Ramos (cell line): ENCODE results near the gene TMPRSS11D.

Source experiments
- in situ Hi-C: fragments of 300-500 bp; cut with MboI; formaldehyde crosslinking; loops from one replicate; pipeline ENCODE4 v1.14.3; 2022; ENCODE audit warnings: low sequenced_read_pairs; ENCODE audit not compliant: unreplicated experiment

TMPRSS11D gene

GRCh38 chr4:67883902-67884301 is at the start of gene TMPRSS11D:
TMPRSS11D (minus strand) TSS chr4:67884002; CDS start chr4:67883933, 69 bp downstream.
- in situ Hi-C loops = no loop called here

- in situ Hi-C loops = no loop called here
Observed at GRCh38 chr4:67933038-67933437, 49.2 kb upstream of the TMPRSS11D start.

GRCh38 chr4:67931256-67931655 is 47.5 kb upstream of the TMPRSS11D start:
- in situ Hi-C loops = no loop called here

GRCh38 chr4:67929426-67929825 is 45.6 kb upstream of the TMPRSS11D start:
- in situ Hi-C loops = no loop called here

- in situ Hi-C loops = no loop called here
Observed at GRCh38 chr4:67928546-67928945, 44.7 kb upstream of the TMPRSS11D start.

GRCh38 chr4:67927251-67927650 is 43.4 kb upstream of the TMPRSS11D start:
- in situ Hi-C loops = no loop called here

- in situ Hi-C loops = no loop called here
Observed at GRCh38 chr4:67926485-67926884, 42.7 kb upstream of the TMPRSS11D start.

- in situ Hi-C loops = no loop called here
Observed at GRCh38 chr4:67922697-67923096, 38.9 kb upstream of the TMPRSS11D start.

GRCh38 chr4:67918428-67918827 is 34.6 kb upstream of the TMPRSS11D start:
- in situ Hi-C loops = no loop called here

GRCh38 chr4:67915400-67915966 is 31.7 kb upstream of the TMPRSS11D start:
- in situ Hi-C loops = no loop called here

- in situ Hi-C loops = no loop called here
Observed at GRCh38 chr4:67912080-67912479, 28.3 kb upstream of the TMPRSS11D start.

- in situ Hi-C loops = no loop called here
Observed at GRCh38 chr4:67911638-67912037, 27.8 kb upstream of the TMPRSS11D start.

- in situ Hi-C loops = no loop called here
Observed at GRCh38 chr4:67911141-67911540, 27.3 kb upstream of the TMPRSS11D start.

- in situ Hi-C loops = no loop called here
Observed at GRCh38 chr4:67910585-67910905, 26.7 kb upstream of the TMPRSS11D start.

- in situ Hi-C loops = loop anchor here (10.0 kb wide), 1 partner anchor 355 kb away; the partner anchor contains the start of gene STAP1
Observed at GRCh38 chr4:67909905-67910584, 26.2 kb upstream of the TMPRSS11D start.

GRCh38 chr4:67907650-67908049 is 23.8 kb upstream of the TMPRSS11D start:
- in situ Hi-C loops = loop anchor here (10.0 kb wide), 1 partner anchor 353 kb away; the partner anchor contains the start of gene STAP1

- in situ Hi-C loops = no loop called here
Observed at GRCh38 chr4:67899096-67899495, 15.3 kb upstream of the TMPRSS11D start.

- in situ Hi-C loops = no loop called here
Observed at GRCh38 chr4:67897686-67898085, 13.9 kb upstream of the TMPRSS11D start.

- in situ Hi-C loops = no loop called here
Observed at GRCh38 chr4:67896421-67897065, 12.7 kb upstream of the TMPRSS11D start.

- in situ Hi-C loops = no loop called here
Observed at GRCh38 chr4:67894659-67895058, 10.9 kb upstream of the TMPRSS11D start.

- in situ Hi-C loops = no loop called here
Observed at GRCh38 chr4:67892905-67893304, 9.1 kb upstream of the TMPRSS11D start.

GRCh38 chr4:67892253-67892652 is 8.5 kb upstream of the TMPRSS11D start:
- in situ Hi-C loops = no loop called here
